GM12873 (cell line): Measurements from ENCODE around the gene LSM7.

Experiments used
- TF ChIP-seq, protein P1 (sequence below): IDR thresholded peaks from 2 replicates; pipeline ENCODE4 v1.5.1; 2012; ENCODE audit warnings: low read depth, mild to moderate bottlenecking, moderate library complexity, low read length, control low read depth; ENCODE audit not compliant: insufficient read depth; ENCODE audit errors: missing control alignments

LSM7 gene

DNA sequence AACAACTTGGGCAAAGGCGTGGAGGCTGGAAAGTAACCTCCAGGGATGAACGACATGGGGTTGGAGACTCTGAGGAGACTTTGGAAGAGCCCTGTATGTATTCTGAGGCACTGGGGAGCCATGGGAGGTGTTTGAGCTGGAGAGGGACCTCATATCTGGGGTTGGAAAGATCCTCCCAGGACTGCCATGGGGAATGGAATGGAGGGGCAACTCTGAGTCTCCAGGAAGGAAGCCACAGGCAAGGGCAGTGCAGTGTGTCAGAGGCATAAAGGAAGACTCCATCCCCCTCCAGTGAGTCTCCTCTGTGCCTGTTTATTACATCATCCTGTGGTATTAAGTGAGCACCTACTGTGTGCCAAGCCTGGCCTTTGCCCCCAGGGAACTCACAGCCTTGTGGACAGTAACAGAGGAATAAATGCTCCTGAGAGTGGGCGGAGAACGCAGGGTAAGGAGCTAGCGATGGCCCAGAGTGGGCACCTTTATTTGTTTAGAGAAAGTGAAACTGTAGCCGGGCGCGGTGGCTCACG lies 54.1 kb downstream of the LSM7 start:
- TF ChIP-seq, protein P1, sequence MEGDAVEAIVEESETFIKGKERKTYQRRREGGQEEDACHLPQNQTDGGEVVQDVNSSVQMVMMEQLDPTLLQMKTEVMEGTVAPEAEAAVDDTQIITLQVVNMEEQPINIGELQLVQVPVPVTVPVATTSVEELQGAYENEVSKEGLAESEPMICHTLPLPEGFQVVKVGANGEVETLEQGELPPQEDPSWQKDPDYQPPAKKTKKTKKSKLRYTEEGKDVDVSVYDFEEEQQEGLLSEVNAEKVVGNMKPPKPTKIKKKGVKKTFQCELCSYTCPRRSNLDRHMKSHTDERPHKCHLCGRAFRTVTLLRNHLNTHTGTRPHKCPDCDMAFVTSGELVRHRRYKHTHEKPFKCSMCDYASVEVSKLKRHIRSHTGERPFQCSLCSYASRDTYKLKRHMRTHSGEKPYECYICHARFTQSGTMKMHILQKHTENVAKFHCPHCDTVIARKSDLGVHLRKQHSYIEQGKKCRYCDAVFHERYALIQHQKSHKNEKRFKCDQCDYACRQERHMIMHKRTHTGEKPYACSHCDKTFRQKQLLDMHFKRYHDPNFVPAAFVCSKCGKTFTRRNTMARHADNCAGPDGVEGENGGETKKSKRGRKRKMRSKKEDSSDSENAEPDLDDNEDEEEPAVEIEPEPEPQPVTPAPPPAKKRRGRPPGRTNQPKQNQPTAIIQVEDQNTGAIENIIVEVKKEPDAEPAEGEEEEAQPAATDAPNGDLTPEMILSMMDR: no peak

DNA sequence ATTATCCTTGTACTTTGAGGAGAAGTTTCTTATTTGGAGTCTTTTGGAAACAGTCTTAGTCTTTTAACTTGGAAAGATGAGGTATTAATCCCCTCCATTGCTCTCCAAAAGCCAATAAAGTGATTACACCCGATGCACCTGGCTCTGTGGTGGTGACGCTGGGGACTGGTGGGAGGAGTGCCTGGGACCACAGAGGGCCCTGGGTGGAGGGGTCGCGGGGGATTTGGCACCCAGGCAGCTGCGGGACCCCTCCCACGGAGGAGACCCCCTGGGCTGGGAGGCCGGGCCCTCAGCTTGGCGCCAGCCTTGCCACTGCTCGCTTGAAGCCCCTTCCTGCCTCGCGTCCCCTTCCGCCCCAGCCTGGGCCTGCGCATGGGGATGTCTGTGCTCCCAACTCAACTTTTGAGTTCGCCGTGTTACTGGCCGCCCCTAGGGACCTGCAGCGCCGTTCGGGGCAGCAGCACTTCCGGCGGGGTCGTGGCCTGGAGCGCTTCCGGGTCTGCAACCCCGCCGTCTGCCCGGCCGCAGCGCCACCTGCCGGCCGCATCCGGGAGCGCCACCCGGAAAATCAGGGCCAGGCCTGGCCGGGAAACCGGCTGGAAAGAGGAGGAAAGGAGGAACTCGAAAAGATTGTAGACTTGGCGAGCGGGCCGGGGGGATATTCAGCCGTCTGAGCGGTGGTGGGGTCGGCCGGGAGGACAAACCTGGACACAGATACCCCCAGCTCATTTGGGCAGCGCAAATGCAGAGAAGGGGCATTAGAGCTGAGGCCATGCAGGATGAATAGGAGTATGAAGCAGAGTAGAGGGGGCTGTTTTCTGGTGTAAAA lies 54.8 kb downstream of the LSM7 start:
- TF ChIP-seq, protein P1: peak; percentile 86
